K562 (cell line): ENCODE results near the gene ZNF280D. TPM values are rescaled to one million over a fixed set of nuclear protein-coding genes. Genes with fewer than 3 reads are reported as not detected.
A peak's percentile ranks its signal among the peaks of the same experiment; 100 is the strongest.

ENCODE experiments used
- ATAC-seq: fragments of 200-7000 bp; cut with Tn5 transposase; 3 replicates; pipeline ENCODE4 v1.9.1; 2020; ENCODE audit warnings: moderate library complexity
- BruUV-seq: library from RNA; stranded (reverse); fragments of 400-500 nt; replicated peaks from 2 replicates; lab custom pipeline; 2021; lab: Mats Ljungman, UMichigan
- CTCF ChIA-PET: fragments of 300-600 bp; formaldehyde crosslinking; extraction: SDS; loops from one replicate; lab custom pipeline; 2021; ENCODE audit warnings: low intra/inter-chr PET ratio; lab: Yijun Ruan, JAX
- POLR2A ChIA-PET: fragments of 300-600, 350-650 bp; sonication (Branson Sonifier 250); formaldehyde crosslinking; extraction: SDS; loops from one replicate; lab custom pipeline; 2021; ENCODE audit warnings: antibody characterized with exemption, inconsistent platforms; lab: Yijun Ruan, JAX
- DNase-seq, 4 experiments: peaks; one replicate each; pipeline versions ENCODE4 v3.0.0 to v3.0.0-alpha.2; 2011 to 2018; ENCODE audit warnings: low spot score in 3 of 4, mixed read lengths in 3 of 4; ENCODE audit errors: extremely low read depth in 1 of 4
- FAIRE-seq: peaks from 2 replicates; lab custom pipeline; 2011; peaks lifted over from hg19 to GRCh38; lab: Jason Lieb, UNC
- H2AFZ ChIP-seq: 2 replicates; pipeline ENCODE4 v1.6.0; 2011; ENCODE audit warnings: low read depth, low read length, control low read depth, inconsistent platforms
- H3K27ac ChIP-seq: fragments of 200-600 bp; 3 replicates; pipeline ENCODE4 v1.8.0; 2011; ENCODE audit warnings: low read depth, mild to moderate bottlenecking, control low read depth, inconsistent platforms, low read length, moderate library complexity, mixed read lengths; ENCODE audit errors: extremely low read depth
- H3K27me3 ChIP-seq, 2 experiments: fragments of 300-600 bp in 1 of 2; 2 replicates in 1 of 2; 3 replicates in 1 of 2; pipeline versions ENCODE4 v1.6.0 to v1.8.0; 2011; ENCODE audit warnings: inconsistent platforms in 2 of 2, low read length in 2 of 2, mild to moderate bottlenecking in 1 of 2, mixed read lengths in 1 of 2, moderate library complexity in 1 of 2; ENCODE audit not compliant: control insufficient read depth in 2 of 2, insufficient read depth in 2 of 2
- H3K36me3 ChIP-seq: fragments of 300-600 bp; 3 replicates; pipeline ENCODE4 v1.8.0; 2011; ENCODE audit warnings: mild to moderate bottlenecking, low read length, inconsistent platforms; ENCODE audit not compliant: control insufficient read depth, insufficient read depth
- H3K4me1 ChIP-seq, 2 experiments: fragments of 200-600 bp in 1 of 2; replicated peaks in 1 of 2; 2 replicates in 1 of 2; 3 replicates in 1 of 2; pipeline versions ENCODE4 v1.5.1 to v1.8.0; 2011; ENCODE audit warnings: inconsistent platforms in 2 of 2, low read length in 2 of 2, mild to moderate bottlenecking in 1 of 2, mixed read lengths in 1 of 2, moderate library complexity in 1 of 2; ENCODE audit not compliant: control insufficient read depth in 2 of 2, insufficient read depth in 2 of 2
- H3K4me2 ChIP-seq: 2 replicates; pipeline ENCODE4 v1.6.1; 2011; ENCODE audit warnings: low read length, control low read depth, inconsistent platforms, mixed read lengths; ENCODE audit not compliant: insufficient read depth
- H3K4me3 ChIP-seq: fragments of 200-600 bp; sonication (generic), shearing (Covaris generic); 2 replicates; pipeline ENCODE4 v1.5.1; 2016; ENCODE audit warnings: control low read depth, inconsistent platforms
- H3K79me2 ChIP-seq: fragments of 200-600 bp; 3 replicates; pipeline ENCODE4 v1.8.0; 2011; ENCODE audit warnings: low read length, inconsistent platforms; ENCODE audit not compliant: control insufficient read depth, insufficient read depth
- H3K9ac ChIP-seq, 2 experiments: 2 replicates each; pipeline versions ENCODE4 v1.6.0 to v1.6.1; 2011; ENCODE audit warnings: low read depth in 2 of 2, low read length in 2 of 2, control low read depth in 1 of 2, inconsistent platforms in 1 of 2, mild to moderate bottlenecking in 1 of 2, mixed read lengths in 1 of 2; ENCODE audit not compliant: insufficient read depth in 1 of 2
- H3K9me1 ChIP-seq: one replicate; pipeline ENCODE4 v1.6.0; 2011; ENCODE audit warnings: inconsistent platforms, mild to moderate bottlenecking, low read length, moderate library complexity; ENCODE audit not compliant: control insufficient read depth, insufficient read depth
- H3K9me3 ChIP-seq: replicated peaks from 2 replicates; pipeline ENCODE4 v1.5.1; 2011; ENCODE audit warnings: low read depth, low read length, inconsistent platforms; ENCODE audit not compliant: control insufficient read depth, insufficient read depth
- H4K20me1 ChIP-seq: replicated peaks from 2 replicates; pipeline ENCODE4 v1.6.1; 2011; ENCODE audit warnings: low read length, inconsistent platforms, mixed read lengths; ENCODE audit not compliant: control insufficient read depth, insufficient read depth
- C11orf30 ChIP-seq: fragments of 450-650 bp; IDR thresholded peaks from 2 replicates; pipeline ENCODE4 v1.6.1; 2016; ENCODE audit warnings: low read depth, mild to moderate bottlenecking
- CBFA2T2 ChIP-seq: fragments of 450-650 bp; conservative IDR thresholded peaks from 2 replicates; pipeline ENCODE4 v1.6.1; 2017; ENCODE audit warnings: mild to moderate bottlenecking
- CEBPG ChIP-seq, 3 experiments: fragments of 200-800 bp in 1 of 3; sonication (Bioruptor generic) in 1 of 3; sonication (generic) in 1 of 3; formaldehyde crosslinking in 1 of 3; IDR thresholded peaks in 2 of 3; conservative IDR thresholded peaks in 1 of 3; 2 replicates each; pipeline versions ENCODE4 v1.6.1 to v1.8.0; 2016 to 2022; ENCODE audit warnings: missing compliant biosample characterization in 2 of 3, missing genetic modification characterization in 2 of 3, mild to moderate bottlenecking in 1 of 3, missing genetic modification reagents in 1 of 3
- FOXA3 ChIP-seq, 2 experiments: fragments of 450-650 bp in 1 of 2; sonication (generic) in 1 of 2; formaldehyde crosslinking; IDR thresholded peaks in 1 of 2; conservative IDR thresholded peaks in 1 of 2; 2 replicates each; pipeline versions ENCODE4 v1.4.0 to v1.8.0; 2020 to 2022; ENCODE audit warnings: mild to moderate bottlenecking in 2 of 2, missing genetic modification reagents in 1 of 2
- KDM5B ChIP-seq: fragments of 200-600 bp; sonication (generic); IDR thresholded peaks from 2 replicates; pipeline ENCODE4 v1.6.1; 2012; ENCODE audit warnings: low read depth, mild to moderate bottlenecking, moderate library complexity, low read length, control low read depth, inconsistent platforms; ENCODE audit not compliant: insufficient replicate concordance
- MAFF ChIP-seq: IDR thresholded peaks from 2 replicates; pipeline ENCODE4 v1.6.1; 2012; ENCODE audit warnings: low read length, improper control_type of control experiment
- MAFK ChIP-seq: IDR thresholded peaks from 2 replicates; pipeline ENCODE4 v1.6.1; 2011; ENCODE audit warnings: low read length, improper control_type of control experiment
- MECOM ChIP-seq: fragments of 250-450 bp; sonication (Bioruptor Pico); IDR thresholded peaks from 2 replicates; pipeline ENCODE4 v1.8.0; 2022; ENCODE audit warnings: inconsistent platforms
- NUFIP1 ChIP-seq: fragments of 450-650 bp; IDR thresholded peaks from 2 replicates; pipeline ENCODE4 v1.6.1; 2018; ENCODE audit not compliant: partially characterized antibody
- OTX1 ChIP-seq: fragments of 450-650 bp; formaldehyde crosslinking; IDR thresholded peaks from 2 replicates; pipeline ENCODE4 v1.4.0; 2022; ENCODE audit warnings: mild to moderate bottlenecking
- RAD21 ChIP-seq, 2 experiments: fragments of 250-450 bp in 1 of 2; fragments of 450-650 bp in 1 of 2; sonication (Bioruptor Pico) in 1 of 2; formaldehyde crosslinking in 1 of 2; IDR thresholded peaks in 1 of 2; conservative IDR thresholded peaks in 1 of 2; 2 replicates each; pipeline versions ENCODE4 v1.4.0 to v1.8.0; 2020 to 2022; ENCODE audit warnings: mild to moderate bottlenecking in 2 of 2, moderate library complexity in 1 of 2
- RBM39 ChIP-seq: fragments of 200-400 bp; formaldehyde crosslinking; optimal IDR thresholded peaks from 2 replicates; pipeline ENCODE3; 2018; ENCODE audit warnings: low read depth, low read length
- SIX5 ChIP-seq, 2 experiments: IDR thresholded peaks; 2 replicates each; pipeline ENCODE4 v1.6.1; 2011; ENCODE audit warnings: low read length in 2 of 2, borderline replicate concordance in 1 of 2, low read depth in 1 of 2, mild to moderate bottlenecking in 1 of 2, moderate library complexity in 1 of 2; ENCODE audit not compliant: insufficient read depth in 1 of 2
- SOX6 ChIP-seq: fragments of 450-650 bp; IDR thresholded peaks from 2 replicates; pipeline ENCODE4 v1.6.1; 2014; ENCODE audit warnings: mild to moderate bottlenecking
- ZNF184 ChIP-seq: sonication (generic); formaldehyde crosslinking; IDR thresholded peaks from 2 replicates; pipeline ENCODE4 v1.5.0; 2020; ENCODE audit warnings: missing genetic modification reagents
- ZNF316 ChIP-seq: fragments of 450-650 bp; IDR thresholded peaks from 2 replicates; pipeline ENCODE4 v1.6.1; 2016
- WGBS: fragments of 100-300 bp; shearing (Covaris generic); methylation state at CpG from one replicate; pipeline ENCODE4 v1.1.6; 2016; ENCODE audit warnings: low coverage, mixed read lengths; ENCODE audit not compliant: insufficient coverage; ENCODE audit errors: missing lambda C conversion rate; 5-methylcytosine and 5-hydroxymethylcytosine counted together
- in situ Hi-C: fragments of 300-500 bp; cut with MboI; formaldehyde crosslinking; loops from 4 replicates; pipeline ENCODE4 v1.15.0; 2018; ENCODE audit warnings: inconsistent platforms, mixed read lengths
- intact Hi-C: fragments of 100-400 bp; cut with micrococcal nuclease; formaldehyde crosslinking; loops from 2 replicates; pipeline ENCODE4 v1.14.2; 2022
- polyA plus RNA-seq, 8 experiments: library from polyadenylated mRNA; depleted of rRNA in 4 of 8; stranded (reverse) in 5 of 8; unstranded in 3 of 8; fragments of >200 nt; fragmentation: Nextera tagmentation in 2 of 8; fragmentation: Illumina TruSeq in 1 of 8; extraction: Ambion mirVana in 2 of 8; extraction: Trizol in 1 of 8; gene quantifications; 2 replicates each; pipeline versions ENCODE4 v1.2.1 to v1.2.3, GENCODE V29; 2011 to 2014; ENCODE audit warnings: inconsistent platforms in 1 of 8, missing spikeins in 1 of 8
- total RNA-seq, 7 experiments: library from RNA; depleted of rRNA in 6 of 7; stranded (reverse); fragments of >200 nt in 6 of 7; fragmentation: Illumina TruSeq in 2 of 7; extraction: Trizol in 2 of 7; gene quantifications; 2 replicates each; pipeline versions ENCODE4 v1.2.1 to v1.2.3, GENCODE V29; 2011 to 2021; ENCODE audit warnings: low replicate concordance in 1 of 7
- TF ChIP-seq, protein P1 (sequence below): fragments of 200-800 bp; sonication (Bioruptor generic); IDR thresholded peaks from 2 replicates; pipeline ENCODE4 v1.6.1; 2017; ENCODE audit warnings: missing genetic modification characterization, missing compliant biosample characterization

Gene ZNF280D
- total and polyA plus RNA-seq, 9 of the 15 experiments (the other 6 are each of a cell fraction or from before 2014, with no cell fraction given): 8.3 to 21.8 (median 18.4) TPM

DNA sequence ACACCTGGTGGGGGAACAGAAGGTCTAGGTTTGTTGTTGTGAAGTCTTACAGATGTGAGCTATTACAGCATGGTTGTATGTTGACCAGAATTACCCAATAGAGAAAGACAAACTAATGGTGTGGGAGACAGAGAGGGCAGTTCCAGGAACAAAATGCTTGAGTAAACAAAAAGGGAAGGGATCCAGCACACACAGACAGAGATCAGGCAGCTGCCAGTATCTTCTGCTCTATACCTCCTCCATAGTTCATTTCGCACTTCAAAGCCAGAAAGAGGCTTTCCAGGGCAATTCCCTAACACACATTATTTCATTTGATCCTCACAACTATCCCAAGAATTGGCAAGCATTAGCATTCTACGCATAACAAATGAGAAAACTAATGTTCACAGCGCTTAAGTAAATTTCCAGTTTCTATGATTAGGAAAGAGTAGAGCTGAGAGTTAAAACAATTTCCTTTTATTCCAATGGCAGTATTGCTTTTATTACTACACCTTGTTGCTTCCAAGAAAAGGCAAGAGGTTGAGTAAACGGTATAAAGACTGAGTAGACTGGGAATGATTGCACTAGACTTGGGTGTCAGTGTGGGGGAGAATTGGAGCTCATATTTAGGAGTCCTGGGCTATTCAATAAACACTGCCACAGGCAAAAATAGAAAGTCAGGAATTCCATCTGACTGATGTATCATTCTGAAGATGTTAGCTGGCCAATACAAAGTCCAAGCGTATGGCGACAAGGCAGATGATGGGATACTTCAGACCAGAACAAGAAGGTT lies 39.7 kb upstream of the ZNF280D start:
- WGBS: 23% methylated on average over 6 of the region's 6 CpGs
- BruUV-seq: no TSS peak
- TF ChIP-seq FOXA3 (CRISPR knock-in tag; conservative IDR thresholded peaks at IDR 0.05 in 1 of 2, IDR thresholded peaks at IDR 0.05 in 1 of 2) (peak in 1 of 2 experiments; percentile 68; a peak in 2 of 4 replicates), MECOM (CRISPR knock-in tag) (0 out of 2 replicates have a peak, but pooled peaks have one; percentile 10), KDM5B (no peak), C11orf30 (peak; percentile 58), CBFA2T2 (no peak), SIX5 (IDR thresholded peaks at IDR 0.05; ENCODE audit: borderline replicate concordance in 1 of 2, insufficient read depth in 1 of 2, low read depth in 1 of 2, low read length in 2 of 2) (no peak), CEBPG (CRISPR knock-in tag; IDR thresholded peaks at IDR 0.05) (no peak), CEBPG (tag; conservative IDR thresholded peaks at IDR 0.05 in 1 of 2, IDR thresholded peaks at IDR 0.05 in 1 of 2) (peak in 1 of 2 experiments; percentile 63; a peak in 2 of 4 replicates), RBM39 (no peak), ZNF316 (peak; percentile 64), OTX1 (no peak), RAD21 (CRISPR knock-in tag; conservative IDR thresholded peaks at IDR 0.05 in 1 of 2, IDR thresholded peaks at IDR 0.05 in 1 of 2) (no peak), MAFF (no peak), ZNF184 (no peak), MAFK (no peak), SOX6 (peak; percentile 47; the same call in 1 of the 2 replicates), NUFIP1 (no peak)
- TF ChIP-seq, protein P1, sequence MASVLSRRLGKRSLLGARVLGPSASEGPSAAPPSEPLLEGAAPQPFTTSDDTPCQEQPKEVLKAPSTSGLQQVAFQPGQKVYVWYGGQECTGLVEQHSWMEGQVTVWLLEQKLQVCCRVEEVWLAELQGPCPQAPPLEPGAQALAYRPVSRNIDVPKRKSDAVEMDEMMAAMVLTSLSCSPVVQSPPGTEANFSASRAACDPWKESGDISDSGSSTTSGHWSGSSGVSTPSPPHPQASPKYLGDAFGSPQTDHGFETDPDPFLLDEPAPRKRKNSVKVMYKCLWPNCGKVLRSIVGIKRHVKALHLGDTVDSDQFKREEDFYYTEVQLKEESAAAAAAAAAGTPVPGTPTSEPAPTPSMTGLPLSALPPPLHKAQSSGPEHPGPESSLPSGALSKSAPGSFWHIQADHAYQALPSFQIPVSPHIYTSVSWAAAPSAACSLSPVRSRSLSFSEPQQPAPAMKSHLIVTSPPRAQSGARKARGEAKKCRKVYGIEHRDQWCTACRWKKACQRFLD: 0 out of 2 replicates have a peak, but pooled peaks have one; percentile 28

More for the DNA sequence above, 39.7 kb upstream of the ZNF280D start:
- no peak overlapping the region for H3K9ac ChIP-seq
- no peaks in the 10 kb centered on the region for H3K79me2 ChIP-seq
- H3K9me1 ChIP-seq: no peaks in the 10 kb centered on the region
- in situ Hi-C loops (no loop called here), intact Hi-C loops (no loop called here)
- H3K4me2 ChIP-seq: no peak overlapping the region
- H3K4me1 ChIP-seq: peaks cover 0 to 12% of the 10 kb centered on the region in 2 experiments; a peak in 3 of 5 replicates
- no peaks in the 10 kb centered on the region for H3K9me3 ChIP-seq
- H3K4me3 ChIP-seq: no peak overlapping the region
- FAIRE-seq (no peak), DNase-seq (no peak), ATAC-seq (no peak)
- H3K36me3 ChIP-seq: no peaks in the 10 kb centered on the region
- H2AFZ ChIP-seq: peak overlapping the region; percentile 70
- H4K20me1 ChIP-seq: no peaks in the 10 kb centered on the region
- H3K27me3 ChIP-seq: no peaks in the 10 kb centered on the region
- H3K27ac ChIP-seq: 0 out of 3 replicates have a peak overlapping the region, but pooled peaks have one; percentile 6
- ChIA-PET CTCF (no interaction called here), POLR2A (interaction anchor here (0.8 to 1.7 kb wide), 4 partner anchors 10 to 64 kb away, joined by 3 to 5 read pairs (median 3); partner anchors contain the start of gene ZNF280D)
